ENCODE data around the gene PCDH17.

The PCDH17 gene

GRCh38 chr13:57604442-57604841 lies 27.1 kb upstream of the PCDH17 start:
- TF ChIP-seq CTCF (IDR thresholded peaks at IDR 0.05; ENCODE audit: low read depth, low read length): no peak
- in situ Hi-C loops (cut with HindIII; ENCODE audit: low sequenced_read_pairs): no loop called here
- H3K4me3 ChIP-seq (ENCODE audit: low read depth, low read length): no peak overlapping the region
- DNase-seq (ENCODE audit: low read depth, low spot score): no peak

- no peak overlapping the region for H3K4me3 ChIP-seq (ENCODE audit: low read depth, low read length)
- no peak for DNase-seq (ENCODE audit: low read depth, low spot score)
- no peak for TF ChIP-seq CTCF (IDR thresholded peaks at IDR 0.05; ENCODE audit: low read depth, low read length)
- in situ Hi-C loops (cut with HindIII; ENCODE audit: low sequenced_read_pairs): no loop called here
Observed at GRCh38 chr13:57611969-57612368, 19.6 kb upstream of the PCDH17 start.

GRCh38 chr13:57612568-57612967 lies 19.0 kb upstream of the PCDH17 start:
- no peak overlapping the region for H3K4me3 ChIP-seq (ENCODE audit: low read depth, low read length)
- no peak for TF ChIP-seq CTCF (IDR thresholded peaks at IDR 0.05; ENCODE audit: low read depth, low read length)
- in situ Hi-C loops (cut with HindIII; ENCODE audit: low sequenced_read_pairs): no loop called here
- no peak for DNase-seq (ENCODE audit: low read depth, low spot score)

- H3K4me3 ChIP-seq (ENCODE audit: low read depth, low read length): no peak overlapping the region
- peak; percentile 68 for DNase-seq (ENCODE audit: low read depth, low spot score)
- peak; percentile 80 for TF ChIP-seq CTCF (IDR thresholded peaks at IDR 0.05; ENCODE audit: low read depth, low read length)
- in situ Hi-C loops (cut with HindIII; ENCODE audit: low sequenced_read_pairs): no loop called here
Observed at GRCh38 chr13:57624565-57625435, 6.7 kb upstream of the PCDH17 start.

GRCh38 chr13:57627663-57628062 lies 3.9 kb upstream of the PCDH17 start:
- in situ Hi-C loops (cut with HindIII; ENCODE audit: low sequenced_read_pairs): no loop called here
- peak; percentile 46 for DNase-seq (ENCODE audit: low read depth, low spot score)
- H3K4me3 ChIP-seq (ENCODE audit: low read depth, low read length): no peak overlapping the region
- TF ChIP-seq CTCF (IDR thresholded peaks at IDR 0.05; ENCODE audit: low read depth, low read length): peak; percentile 66

GRCh38 chr13:57629391-57629804 lies 2.1 kb upstream of the PCDH17 start:
- TF ChIP-seq CTCF (IDR thresholded peaks at IDR 0.05; ENCODE audit: low read depth, low read length): peak; percentile 14
- in situ Hi-C loops (cut with HindIII; ENCODE audit: low sequenced_read_pairs): no loop called here
- DNase-seq (ENCODE audit: low read depth, low spot score): no peak
- H3K4me3 ChIP-seq (ENCODE audit: low read depth, low read length): peak overlapping the region; percentile 55

Data from astrocyte of the spinal cord (primary cell).